ENCODE measurements around the gene CPZ.

- TF ChIP-seq, protein P1, sequence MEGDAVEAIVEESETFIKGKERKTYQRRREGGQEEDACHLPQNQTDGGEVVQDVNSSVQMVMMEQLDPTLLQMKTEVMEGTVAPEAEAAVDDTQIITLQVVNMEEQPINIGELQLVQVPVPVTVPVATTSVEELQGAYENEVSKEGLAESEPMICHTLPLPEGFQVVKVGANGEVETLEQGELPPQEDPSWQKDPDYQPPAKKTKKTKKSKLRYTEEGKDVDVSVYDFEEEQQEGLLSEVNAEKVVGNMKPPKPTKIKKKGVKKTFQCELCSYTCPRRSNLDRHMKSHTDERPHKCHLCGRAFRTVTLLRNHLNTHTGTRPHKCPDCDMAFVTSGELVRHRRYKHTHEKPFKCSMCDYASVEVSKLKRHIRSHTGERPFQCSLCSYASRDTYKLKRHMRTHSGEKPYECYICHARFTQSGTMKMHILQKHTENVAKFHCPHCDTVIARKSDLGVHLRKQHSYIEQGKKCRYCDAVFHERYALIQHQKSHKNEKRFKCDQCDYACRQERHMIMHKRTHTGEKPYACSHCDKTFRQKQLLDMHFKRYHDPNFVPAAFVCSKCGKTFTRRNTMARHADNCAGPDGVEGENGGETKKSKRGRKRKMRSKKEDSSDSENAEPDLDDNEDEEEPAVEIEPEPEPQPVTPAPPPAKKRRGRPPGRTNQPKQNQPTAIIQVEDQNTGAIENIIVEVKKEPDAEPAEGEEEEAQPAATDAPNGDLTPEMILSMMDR (optimal IDR thresholded peaks at IDR 0.05 in 1 of 3, IDR thresholded peaks at IDR 0.05 in 1 of 3, conservative IDR thresholded peaks at IDR 0.05 in 1 of 3; ENCODE audit: extremely low read depth in 1 of 3, insufficient read depth in 2 of 3, low read length in 3 of 3) = no peak
- TF ChIP-seq EZH2 (IDR thresholded peaks at IDR 0.05; ENCODE audit: low read length) = no peak
These were observed 48.9 kb upstream of the CPZ start for GRCh38 chr4:8543623-8544022.
